Upper lobe of left lung (tissue), 6 donors: ENCODE measurements around the gene ANKRD63. TPM values are rescaled to one million over a fixed set of nuclear protein-coding genes. Genes with fewer than 3 reads are reported as not detected.
A peak's percentile ranks its signal among the peaks of the same experiment; 100 is the strongest.

ENCODE experiments used
- ATAC-seq, 2 donors: fragments of 200-7000 bp; cut with Tn5 transposase; one replicate each; pipeline ENCODE4 v1.9.1; 2022; ENCODE audit warnings: mild to moderate bottlenecking in 2 of 2, moderate library complexity in 2 of 2; ENCODE audit not compliant: low FRiP score in 2 of 2
- DNase-seq, 2 donors: peaks; one replicate each; pipeline ENCODE4 v3.0.0-alpha.2; 2019 to 2020
- H3K27ac ChIP-seq, 4 donors: fragments of 200-600 bp; sonication (generic); one replicate each; pipeline ENCODE4 v1.5.1; 2016 to 2019
- H3K27me3 ChIP-seq, 4 donors: fragments of 200-600 bp; sonication (generic); one replicate each; pipeline ENCODE4 v1.5.1; 2017 to 2019
- H3K36me3 ChIP-seq, 4 donors: fragments of 200-600 bp; sonication (generic); one replicate each; pipeline ENCODE4 v1.5.1; 2016 to 2019
- H3K4me1 ChIP-seq, 4 donors: fragments of 200-600 bp; sonication (generic); one replicate each; pipeline ENCODE4 v1.5.1; 2018 to 2019
- H3K4me3 ChIP-seq, 4 donors: fragments of 200-600 bp; sonication (generic); one replicate each; pipeline ENCODE4 v1.5.1; 2017 to 2019; ENCODE audit warnings: mild to moderate bottlenecking in 2 of 4, moderate library complexity in 1 of 4
- H3K9me3 ChIP-seq, 4 donors: fragments of 200-600 bp; sonication (generic); one replicate each; pipeline ENCODE4 v1.5.1; 2018 to 2019
- EP300 ChIP-seq, 4 donors: sonication (generic); formaldehyde crosslinking; IDR thresholded peaks; one replicate each; pipeline ENCODE4 v1.5.1; 2017; ENCODE audit warnings: antibody characterized with exemption in 4 of 4, control low read depth in 2 of 4
- POLR2A ChIP-seq, 4 donors: fragments of 450-650 bp; IDR thresholded peaks; one replicate each; pipeline ENCODE4 v1.5.1; 2016 to 2017; ENCODE audit warnings: antibody characterized with exemption in 4 of 4, mild to moderate bottlenecking in 2 of 4
- POLR2AphosphoS5 ChIP-seq, 2 donors: sonication (generic); formaldehyde crosslinking; IDR thresholded peaks; one replicate each; pipeline ENCODE4 v1.5.1; 2017; ENCODE audit warnings: antibody characterized with exemption in 2 of 2
- WGBS, 2 donors: methylation state at CpG; one replicate each; pipeline ENCODE4 v1.1.5; 2017 to 2018; 5-methylcytosine and 5-hydroxymethylcytosine counted together
- total RNA-seq, 6 donors: library from RNA; depleted of rRNA in 4 of 6; stranded (reverse); fragments of >200 nt in 4 of 6; gene quantifications; one replicate each; pipeline versions ENCODE4 v1.1.0 to v1.2.1, GENCODE V29; 2016 to 2021
- TF ChIP-seq, protein P1 (sequence below), 6 experiments: fragments of 450-650 bp in 4 of 6; fragments of 200-600 bp in 2 of 6; sonication (generic) in 2 of 6; IDR thresholded peaks; one replicate each; pipeline ENCODE4 v1.5.1; 2016 to 2019; ENCODE audit warnings: antibody characterized with exemption in 6 of 6
- donor health status: DM: no; HTN: no; CAD: no; lungs with moderate emphysema.
- donor health status: DM: no; HTN: yes; CAD: no; lungs with severe emphysema.

ANKRD63 gene
- total RNA-seq, 6 donors from 2014 or later, result 5.2 TPM; not detected in 5

DNA sequence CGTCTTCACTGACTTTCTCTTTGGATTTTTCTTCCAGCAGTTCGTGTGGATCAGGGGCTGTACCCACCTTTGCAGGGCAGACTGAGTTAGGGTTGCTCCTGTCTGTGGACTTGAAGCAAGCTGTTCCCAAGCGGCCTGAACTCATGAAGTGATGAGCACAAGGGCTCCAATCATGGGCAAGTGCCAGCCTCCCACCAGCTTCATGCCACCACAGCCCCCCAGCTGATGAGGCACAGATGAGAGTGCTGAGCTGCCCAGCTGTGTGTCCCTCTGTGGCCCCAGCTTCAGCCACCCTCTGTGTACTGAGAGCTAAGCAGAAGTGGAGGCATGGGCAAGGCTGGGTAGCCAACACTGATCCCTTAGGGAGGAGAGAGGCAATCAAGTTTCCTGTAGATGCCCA is 28.1 kb upstream of the ANKRD63 start:
- no peak overlapping the region for H3K27ac ChIP-seq
- H3K4me1 ChIP-seq, result peaks cover 20 to 38% (median 28%) of the 10 kb centered on the region in 4 donors
- H3K27me3 ChIP-seq, result no peaks in the 10 kb centered on the region
- no peak for ATAC-seq
- H3K36me3 ChIP-seq, result no peaks in the 10 kb centered on the region
- no peak overlapping the region for H3K4me3 ChIP-seq
- no peak for DNase-seq
- no peak for TF ChIP-seq EP300 (IDR thresholded peaks at IDR 0.05)
- TF ChIP-seq POLR2A (IDR thresholded peaks at IDR 0.05), result no peak
- TF ChIP-seq POLR2AphosphoS5 (IDR thresholded peaks at IDR 0.05), result no peak
- TF ChIP-seq, protein P1, sequence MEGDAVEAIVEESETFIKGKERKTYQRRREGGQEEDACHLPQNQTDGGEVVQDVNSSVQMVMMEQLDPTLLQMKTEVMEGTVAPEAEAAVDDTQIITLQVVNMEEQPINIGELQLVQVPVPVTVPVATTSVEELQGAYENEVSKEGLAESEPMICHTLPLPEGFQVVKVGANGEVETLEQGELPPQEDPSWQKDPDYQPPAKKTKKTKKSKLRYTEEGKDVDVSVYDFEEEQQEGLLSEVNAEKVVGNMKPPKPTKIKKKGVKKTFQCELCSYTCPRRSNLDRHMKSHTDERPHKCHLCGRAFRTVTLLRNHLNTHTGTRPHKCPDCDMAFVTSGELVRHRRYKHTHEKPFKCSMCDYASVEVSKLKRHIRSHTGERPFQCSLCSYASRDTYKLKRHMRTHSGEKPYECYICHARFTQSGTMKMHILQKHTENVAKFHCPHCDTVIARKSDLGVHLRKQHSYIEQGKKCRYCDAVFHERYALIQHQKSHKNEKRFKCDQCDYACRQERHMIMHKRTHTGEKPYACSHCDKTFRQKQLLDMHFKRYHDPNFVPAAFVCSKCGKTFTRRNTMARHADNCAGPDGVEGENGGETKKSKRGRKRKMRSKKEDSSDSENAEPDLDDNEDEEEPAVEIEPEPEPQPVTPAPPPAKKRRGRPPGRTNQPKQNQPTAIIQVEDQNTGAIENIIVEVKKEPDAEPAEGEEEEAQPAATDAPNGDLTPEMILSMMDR (IDR thresholded peaks at IDR 0.05), result no peak
- WGBS, 2 donors, result 71 to 76% methylated on average over 3 of the region's 3 CpGs
- no peaks in the 10 kb centered on the region for H3K9me3 ChIP-seq

DNA sequence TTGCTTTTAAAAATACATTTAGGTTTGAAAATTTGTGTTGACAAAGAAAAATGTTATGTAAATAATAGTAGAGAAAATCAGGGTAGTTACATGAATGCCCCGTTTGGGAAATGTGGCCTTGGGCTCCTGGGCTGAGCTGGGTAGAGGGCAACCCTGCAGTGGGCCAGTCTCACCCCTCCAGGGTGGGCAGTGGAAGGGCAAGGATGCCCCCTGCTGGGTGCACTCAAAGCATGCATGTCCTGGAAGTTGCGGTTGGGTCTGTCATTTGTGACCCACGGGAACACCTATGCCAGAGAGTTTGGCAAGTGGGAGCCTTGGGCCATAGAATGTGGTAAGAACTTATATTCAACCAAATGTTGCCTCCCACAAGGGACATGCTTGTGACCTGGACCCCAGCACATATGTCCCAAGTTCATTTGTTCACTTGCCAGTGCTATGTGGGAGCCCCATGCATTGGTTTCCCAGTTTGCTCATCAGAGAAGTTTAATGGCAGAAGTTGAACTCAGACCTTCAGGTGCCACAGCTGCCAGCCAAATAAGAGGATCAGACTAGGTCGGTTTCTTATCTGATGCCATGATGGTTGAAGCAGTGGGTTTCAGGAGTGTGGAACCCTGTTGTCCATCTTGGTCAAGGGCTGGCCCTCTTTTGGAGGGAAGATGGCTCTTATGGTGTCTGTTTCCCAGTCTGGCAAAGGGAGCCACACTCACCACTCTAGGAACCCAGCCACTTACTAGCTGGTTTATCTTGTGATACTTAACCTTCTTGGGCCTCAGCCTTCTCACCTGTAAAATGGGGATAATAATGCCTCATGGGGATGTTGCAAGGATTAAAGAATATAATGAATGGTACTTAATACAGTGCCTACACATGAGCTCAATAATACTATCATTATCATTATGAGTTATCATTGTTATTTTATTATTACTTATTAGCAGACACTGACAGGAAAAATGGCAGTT is 27.4 kb upstream of the ANKRD63 start:
- DNase-seq, result peak in 1 of 2 donors; percentile 74
- 29 to 35% methylated on average over 4 of the region's 4 CpGs for WGBS, 2 donors

DNA sequence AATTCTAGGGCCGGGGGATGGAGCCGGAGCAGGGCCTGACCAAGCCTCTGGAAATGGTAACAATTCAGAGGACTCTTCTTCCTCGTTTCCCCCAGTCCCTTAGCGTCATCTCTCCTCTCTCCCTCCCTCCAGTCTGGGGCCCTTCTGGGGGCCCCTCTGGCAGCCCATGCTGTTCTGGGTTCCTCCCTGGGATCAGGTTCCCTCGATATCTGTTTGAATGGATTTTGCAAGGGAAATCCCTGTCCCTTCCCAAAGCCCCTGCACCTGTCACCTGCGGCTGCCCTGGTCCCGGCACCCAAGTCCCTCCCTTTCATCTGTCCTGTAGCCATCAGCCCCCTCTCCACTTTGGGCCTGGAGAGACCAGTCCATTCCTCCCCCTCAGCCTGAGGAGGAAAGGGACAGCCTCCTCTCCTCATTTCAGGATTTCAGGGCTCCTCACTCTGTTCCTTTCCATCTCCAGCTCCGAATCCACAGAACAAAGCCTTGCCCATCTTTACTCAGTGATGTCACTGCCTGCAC is 26.5 kb upstream of the ANKRD63 start:
- Histone ChIP-seq H3K4me1 (peaks cover 20 to 35% (median 28%) of the 10 kb centered on the region in 4 donors), H3K36me3 (no peaks in the 10 kb centered on the region), H3K27ac (peak overlapping the region in 3 of 4 donors; percentile 87 to 90 (median 90)), H3K4me3 (peak overlapping the region in 1 of 4 donors; percentile 55), H3K9me3 (no peaks in the 10 kb centered on the region), H3K27me3 (no peaks in the 10 kb centered on the region)
- no peak for DNase-seq
- TF ChIP-seq POLR2A (IDR thresholded peaks at IDR 0.05), result no peak
- TF ChIP-seq POLR2AphosphoS5 (IDR thresholded peaks at IDR 0.05), result no peak
- TF ChIP-seq EP300 (IDR thresholded peaks at IDR 0.05), result no peak
- TF ChIP-seq, protein P1 (IDR thresholded peaks at IDR 0.05), result no peak
- 65 to 69% methylated on average over 8 of the region's 8 CpGs for WGBS, 2 donors
- ATAC-seq, result no peak

More for the DNA sequence above, 27.4 kb upstream of the ANKRD63 start:
- peak in 1 of 2 donors; percentile 65 for ATAC-seq
- peaks cover 20 to 38% (median 28%) of the 10 kb centered on the region in 4 donors for H3K4me1 ChIP-seq
- no peak overlapping the region for H3K4me3 ChIP-seq
- H3K27ac ChIP-seq, result no peak overlapping the region
- H3K36me3 ChIP-seq, result no peaks in the 10 kb centered on the region
- TF ChIP-seq, protein P1 (IDR thresholded peaks at IDR 0.05), result peak; percentile 47 to 80 (median 64)
- TF ChIP-seq POLR2AphosphoS5 (IDR thresholded peaks at IDR 0.05), result no peak
- no peaks in the 10 kb centered on the region for H3K27me3 ChIP-seq
- H3K9me3 ChIP-seq, result no peaks in the 10 kb centered on the region

DNA sequence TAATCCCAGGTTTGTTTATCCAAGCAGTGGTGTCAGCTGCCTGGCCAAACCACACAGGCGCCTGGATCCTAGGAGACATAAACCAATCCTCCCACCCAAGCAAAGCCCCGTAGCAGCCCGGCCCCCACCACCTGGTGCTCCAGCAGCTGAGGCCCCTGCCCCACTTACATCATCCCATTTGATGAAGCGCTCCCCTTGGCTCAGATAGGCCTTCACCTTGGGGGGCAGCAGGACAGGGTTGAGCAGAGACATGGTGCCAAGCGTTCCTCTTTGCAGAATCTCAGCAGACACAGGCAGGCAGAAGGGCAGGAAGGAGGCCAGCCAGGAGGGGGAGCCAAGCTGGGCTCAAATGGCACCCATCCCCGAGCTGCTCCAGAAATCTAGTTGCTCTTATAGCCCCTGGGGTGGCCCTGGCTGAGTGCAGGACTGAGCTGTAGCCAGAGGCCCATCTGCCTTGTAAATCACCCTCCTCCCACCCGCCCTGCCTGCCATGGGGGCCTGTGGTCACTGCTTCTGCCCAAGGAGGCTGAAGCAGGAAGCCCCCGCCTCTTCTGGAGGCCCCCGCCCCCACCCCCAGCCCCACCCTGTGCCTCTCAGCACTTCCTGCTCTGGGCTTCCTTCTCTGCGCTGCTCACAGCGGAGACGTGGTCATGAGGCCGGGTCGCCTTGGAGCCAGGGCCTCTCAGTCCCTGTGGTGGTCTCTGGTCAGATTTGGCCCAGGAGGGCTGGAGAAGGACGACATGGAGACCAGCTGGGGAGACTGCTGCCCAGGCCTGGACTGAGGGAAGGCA is 24.8 kb upstream of the ANKRD63 start, which contains the start of gene PLCB2:
PLCB2 (minus strand) TSS at position 515 of the 791 bp plus-strand sequence; CDS start at position 252, 263 bp downstream.
- Histone ChIP-seq H3K4me3 (peak within 1 kb of the TSS in 3 of 4 donors; percentile 32 to 55 (median 44)), H3K9me3 (no peaks in the 10 kb centered on the region), H3K36me3 (peaks cover 0 to 3% (median 0%) of the 10 kb centered on the region in 4 donors), H3K27me3 (no peaks in the 10 kb centered on the region), H3K27ac (peak within 1 kb of the TSS; percentile 71 to 90 (median 88)), H3K4me1 (peaks cover 12 to 24% (median 19%) of the 10 kb centered on the region in 4 donors)
- peak; percentile 76 to 85 for ATAC-seq
- DNase-seq, result peak; percentile 66 to 70
- TF ChIP-seq POLR2A (IDR thresholded peaks at IDR 0.05) (peak in 1 of 4 donors; percentile 59), EP300 (IDR thresholded peaks at IDR 0.05) (no peak), POLR2AphosphoS5 (IDR thresholded peaks at IDR 0.05) (peak in 1 of 2 donors; percentile 28)
- TF ChIP-seq, protein P1 (IDR thresholded peaks at IDR 0.05), result peak in 3 of 6 experiments; percentile 7 to 24 (median 9)
- WGBS, 2 donors, result 26 to 39% methylated on average over 8 to 12 of the region's 15 CpGs
